H9 (cell line): ENCODE results near the gene KRT35. TPM values are rescaled to one million over a fixed set of nuclear protein-coding genes. Genes with fewer than 3 reads are reported as not detected.

ENCODE experiments used
- DNase-seq: peaks from one replicate; pipeline ENCODE4 v3.0.0-alpha.2; 2017
- H2AFZ ChIP-seq: one replicate; pipeline ENCODE4 v1.6.1; 2013; ENCODE audit warnings: mild to moderate bottlenecking, low read length, control low read depth, moderate library complexity
- H2AK5ac ChIP-seq: 2 replicates; pipeline ENCODE4 v1.6.1; 2013; ENCODE audit warnings: low read length, control low read depth, mixed read lengths; ENCODE audit not compliant: insufficient read length
- H2BK120ac ChIP-seq: one replicate; pipeline ENCODE4 v1.6.1; 2013; ENCODE audit warnings: low read depth, mild to moderate bottlenecking, low read length, control low read depth, inconsistent platforms; ENCODE audit not compliant: poor library complexity, severe bottlenecking
- H2BK12ac ChIP-seq: 2 replicates; pipeline ENCODE4 v1.6.1; 2013; ENCODE audit warnings: low read length, control low read depth, mixed read lengths, low read depth; ENCODE audit not compliant: insufficient read length
- H2BK15ac ChIP-seq: 2 replicates; pipeline ENCODE4 v1.6.1; 2013; ENCODE audit warnings: low read depth, low read length, control low read depth
- H2BK20ac ChIP-seq: one replicate; pipeline ENCODE4 v1.6.1; 2013; ENCODE audit warnings: low read depth, mild to moderate bottlenecking, low read length, control low read depth, inconsistent platforms; ENCODE audit not compliant: poor library complexity, severe bottlenecking
- H2BK5ac ChIP-seq: 2 replicates; pipeline ENCODE4 v1.6.1; 2013; ENCODE audit warnings: low read length, control low read depth, mixed read lengths; ENCODE audit not compliant: insufficient read length
- H3K14ac ChIP-seq: 2 replicates; pipeline ENCODE4 v1.6.1; 2013; ENCODE audit warnings: low read length, control low read depth; ENCODE audit not compliant: insufficient read depth
- H3K18ac ChIP-seq: 2 replicates; pipeline ENCODE4 v1.6.1; 2013; ENCODE audit warnings: low read depth, mild to moderate bottlenecking, mixed read lengths, low read length, control low read depth; ENCODE audit not compliant: insufficient read length
- H3K23ac ChIP-seq: 2 replicates; pipeline ENCODE4 v1.6.1; 2013; ENCODE audit warnings: low read length, control low read depth, mixed read lengths, low read depth; ENCODE audit not compliant: insufficient read length
- H3K23me2 ChIP-seq: 2 replicates; pipeline ENCODE4 v1.6.1; 2013; ENCODE audit warnings: low read depth, mild to moderate bottlenecking, mixed read lengths, low read length, control low read depth; ENCODE audit not compliant: insufficient read length, poor library complexity, severe bottlenecking
- H3K27ac ChIP-seq: 2 replicates; pipeline ENCODE4 v1.5.1; 2013; ENCODE audit warnings: low read length, control low read depth, mixed read lengths, low read depth; ENCODE audit not compliant: insufficient read length
- H3K27me3 ChIP-seq: 2 replicates; pipeline ENCODE4 v1.6.1; 2013; ENCODE audit warnings: low read length, control low read depth, inconsistent platforms; ENCODE audit not compliant: insufficient read depth
- H3K4ac ChIP-seq: 2 replicates; pipeline ENCODE4 v1.6.1; 2013; ENCODE audit warnings: low read depth, mild to moderate bottlenecking, control low read depth, inconsistent platforms, low read length, moderate library complexity
- H3K4me1 ChIP-seq: 2 replicates; pipeline ENCODE4 v1.6.1; 2013; ENCODE audit warnings: low read length, control low read depth, inconsistent platforms; ENCODE audit not compliant: insufficient read depth
- H3K4me2 ChIP-seq: 2 replicates; pipeline ENCODE4 v1.6.1; 2013; ENCODE audit warnings: low read length, control low read depth, mixed read lengths; ENCODE audit not compliant: insufficient read length, insufficient read depth
- H3K56ac ChIP-seq: 2 replicates; pipeline ENCODE4 v1.6.1; 2013; ENCODE audit warnings: low read depth, mild to moderate bottlenecking, mixed read lengths, low read length, control low read depth; ENCODE audit not compliant: insufficient read length
- H3K79me1 ChIP-seq: 2 replicates; pipeline ENCODE4 v1.6.1; 2013; ENCODE audit warnings: low read depth, mild to moderate bottlenecking, moderate library complexity, low read length, control low read depth, inconsistent platforms; ENCODE audit not compliant: insufficient read depth, poor library complexity, severe bottlenecking
- H3K79me2 ChIP-seq: 2 replicates; pipeline ENCODE4 v1.6.1; 2013; ENCODE audit warnings: low read length, control low read depth, inconsistent platforms; ENCODE audit not compliant: insufficient read depth
- H3K9ac ChIP-seq: 2 replicates; pipeline ENCODE4 v1.6.1; 2013; ENCODE audit warnings: low read length, control low read depth, mixed read lengths; ENCODE audit not compliant: insufficient read length; ENCODE audit errors: extremely low read depth
- H3K9me3 ChIP-seq: one replicate; pipeline ENCODE4 v1.6.1; 2013; ENCODE audit warnings: low read depth, low read length, inconsistent platforms; ENCODE audit not compliant: control insufficient read depth
- H3T11ph ChIP-seq: one replicate; pipeline ENCODE4 v1.6.1; 2013; ENCODE audit warnings: mild to moderate bottlenecking, low read length, control low read depth, inconsistent platforms
- H4K20me1 ChIP-seq: one replicate; pipeline ENCODE4 v1.6.1; 2013; ENCODE audit not compliant: control insufficient read depth, insufficient read length, insufficient read depth
- H4K5ac ChIP-seq: 2 replicates; pipeline ENCODE4 v1.6.1; 2013; ENCODE audit warnings: low read depth, mild to moderate bottlenecking, mixed read lengths, low read length, control low read depth; ENCODE audit not compliant: insufficient read length
- H4K8ac ChIP-seq: replicated peaks from 2 replicates; pipeline ENCODE4 v1.6.1; 2013; ENCODE audit warnings: low read length, control low read depth, mixed read lengths, low read depth; ENCODE audit not compliant: insufficient read length
- H4K91ac ChIP-seq: 2 replicates; pipeline ENCODE4 v1.6.1; 2013; ENCODE audit warnings: low read depth, mild to moderate bottlenecking, moderate library complexity, mixed read lengths, low read length, control low read depth; ENCODE audit not compliant: insufficient read length
- H3K27ac Mint-ChIP-seq, 3 experiments: 2 replicates in 2 of 3; 3 replicates in 1 of 3; pipeline ENCODE4 v1.8.0; 2020 to 2021; ENCODE audit warnings: mixed read lengths in 3 of 3, mild to moderate bottlenecking in 1 of 3, moderate library complexity in 1 of 3
- H3K27me3 Mint-ChIP-seq: 2 replicates; pipeline ENCODE4 v1.8.0; 2021; ENCODE audit warnings: low read depth, mild to moderate bottlenecking, moderate library complexity, mixed read lengths
- H3K36me3 Mint-ChIP-seq, 3 experiments: 2 replicates in 2 of 3; 3 replicates in 1 of 3; pipeline ENCODE4 v1.8.0; 2020 to 2021; ENCODE audit warnings: low read depth in 3 of 3, mixed read lengths in 3 of 3; ENCODE audit not compliant: insufficient read depth in 1 of 3
- H3K4me1 Mint-ChIP-seq, 2 experiments: 2 replicates each; pipeline ENCODE4 v1.8.0; 2020; ENCODE audit warnings: mixed read lengths in 2 of 2
- H3K4me3 Mint-ChIP-seq, 2 experiments: 2 replicates in 1 of 2; 3 replicates in 1 of 2; pipeline ENCODE4 v1.8.0; 2020 to 2021; ENCODE audit warnings: mild to moderate bottlenecking in 2 of 2, mixed read lengths in 2 of 2, moderate library complexity in 1 of 2
- H3K9me3 Mint-ChIP-seq, 2 experiments: 2 replicates in 1 of 2; 3 replicates in 1 of 2; pipeline ENCODE4 v1.8.0; 2020; ENCODE audit warnings: mild to moderate bottlenecking in 2 of 2, mixed read lengths in 2 of 2, moderate library complexity in 1 of 2
- CTCF ChIP-seq: fragments of 200-600 bp; sonication (generic); conservative IDR thresholded peaks from 3 replicates; pipeline ENCODE4 v1.8.0; 2021; ENCODE audit warnings: antibody characterized with exemption, mild to moderate bottlenecking
- WGBS: extraction: QIAGEN DNeasy Blood & Tissue Kit; methylation state at CpG from one replicate; pipeline ENCODE4 v1.1.7; 2013; ENCODE audit warnings: missing lambda C conversion rate, low lambda C conversion rate, mixed read lengths; ENCODE audit not compliant: insufficient read length; ENCODE audit errors: extremely low coverage; 5-methylcytosine and 5-hydroxymethylcytosine counted together
- total RNA-seq: library from RNA; stranded (reverse); gene quantifications from 2 replicates; pipeline ENCODE4 v1.2.1, GENCODE V29; 2021

The KRT35 gene
- total RNA-seq, 1 experiment from 2014 or later, result not detected

- H3K79me2 ChIP-seq, result no peaks in the 10 kb centered on the region
- no peaks in the 10 kb centered on the region for H3K9me3 Mint-ChIP-seq
- no peak for DNase-seq
Observed at GRCh38 chr17:41494524-41494923, 13.6 kb upstream of the KRT35 start.

More at GRCh38 chr17:41494524-41494923, 13.6 kb upstream of the KRT35 start:
- H3K27ac Mint-ChIP-seq, result peak overlapping the region in 1 of 3 experiments; percentile 70; a peak in 2 of 7 replicates
- no peak overlapping the region for H4K8ac ChIP-seq
- H3K27me3 ChIP-seq, result no peaks in the 10 kb centered on the region
- H3K79me1 ChIP-seq, result no peaks in the 10 kb centered on the region
- no peak overlapping the region for H3K27ac ChIP-seq
- peak overlapping the region; percentile 7 for H3K9ac ChIP-seq
- H2BK15ac ChIP-seq, result no peak overlapping the region
- H4K20me1 ChIP-seq, result no peaks in the 10 kb centered on the region
- H3K4me2 ChIP-seq, result no peak overlapping the region
- H3K4me3 Mint-ChIP-seq, result no peak overlapping the region
- H3K56ac ChIP-seq, result no peak overlapping the region
- no peak overlapping the region for H2AFZ ChIP-seq
- no peaks in the 10 kb centered on the region for H3K23me2 ChIP-seq
- no peak overlapping the region for H3K14ac ChIP-seq
- H3K4me1 Mint-ChIP-seq, result peaks cover 19 to 20% of the 10 kb centered on the region in 2 experiments
- no peak overlapping the region for H2BK5ac ChIP-seq
- no peak overlapping the region for H2AK5ac ChIP-seq
- H4K91ac ChIP-seq, result no peak overlapping the region
- H4K5ac ChIP-seq, result no peak overlapping the region
- no peaks in the 10 kb centered on the region for H3K4me1 ChIP-seq
- H3K18ac ChIP-seq, result no peak overlapping the region
- TF ChIP-seq CTCF, result no peak
- H3K4ac ChIP-seq, result no peak overlapping the region
- H3K9me3 ChIP-seq, result no peaks in the 10 kb centered on the region
- WGBS, result no CpG with 5 or more reads among the region's 2 CpGs
- no peak overlapping the region for H3T11ph ChIP-seq
- H2BK120ac ChIP-seq, result no peak overlapping the region
- H2BK20ac ChIP-seq, result no peak overlapping the region
- H2BK12ac ChIP-seq, result no peak overlapping the region
- no peaks in the 10 kb centered on the region for H3K36me3 Mint-ChIP-seq
- peaks cover 18% of the 10 kb centered on the region for H3K27me3 Mint-ChIP-seq
- no peak overlapping the region for H3K23ac ChIP-seq
